ENCODE results near the gene MACROH2A2. TPM values are rescaled to one million over a fixed set of nuclear protein-coding genes. Genes with fewer than 3 reads are reported as not detected.

MACROH2A2 gene
- total and polyA plus RNA-seq, 2 experiments from 2014 or later = 11.6 to 16.2 TPM

DNA sequence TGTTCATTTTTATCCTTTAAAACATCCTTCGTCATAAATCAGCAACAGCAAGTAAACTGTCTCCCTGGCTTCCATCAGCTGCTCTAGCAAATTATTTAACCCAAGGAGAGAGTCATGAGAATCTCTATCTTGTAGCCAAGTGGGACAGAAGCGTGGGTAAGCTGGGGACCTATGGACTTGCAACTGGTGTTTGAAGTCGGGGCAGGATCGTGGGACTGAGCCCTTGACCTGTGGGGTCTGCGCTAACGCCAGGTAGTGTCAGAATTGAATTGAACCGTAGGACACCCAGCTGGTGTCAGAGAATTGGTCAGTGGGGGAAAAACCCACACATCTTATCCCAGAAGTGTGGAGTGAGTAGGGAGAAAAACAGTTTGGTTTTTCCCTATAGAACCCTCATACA is 66.6 kb downstream of the MACROH2A2 start (continued):
- TF ChIP-seq, protein P1, sequence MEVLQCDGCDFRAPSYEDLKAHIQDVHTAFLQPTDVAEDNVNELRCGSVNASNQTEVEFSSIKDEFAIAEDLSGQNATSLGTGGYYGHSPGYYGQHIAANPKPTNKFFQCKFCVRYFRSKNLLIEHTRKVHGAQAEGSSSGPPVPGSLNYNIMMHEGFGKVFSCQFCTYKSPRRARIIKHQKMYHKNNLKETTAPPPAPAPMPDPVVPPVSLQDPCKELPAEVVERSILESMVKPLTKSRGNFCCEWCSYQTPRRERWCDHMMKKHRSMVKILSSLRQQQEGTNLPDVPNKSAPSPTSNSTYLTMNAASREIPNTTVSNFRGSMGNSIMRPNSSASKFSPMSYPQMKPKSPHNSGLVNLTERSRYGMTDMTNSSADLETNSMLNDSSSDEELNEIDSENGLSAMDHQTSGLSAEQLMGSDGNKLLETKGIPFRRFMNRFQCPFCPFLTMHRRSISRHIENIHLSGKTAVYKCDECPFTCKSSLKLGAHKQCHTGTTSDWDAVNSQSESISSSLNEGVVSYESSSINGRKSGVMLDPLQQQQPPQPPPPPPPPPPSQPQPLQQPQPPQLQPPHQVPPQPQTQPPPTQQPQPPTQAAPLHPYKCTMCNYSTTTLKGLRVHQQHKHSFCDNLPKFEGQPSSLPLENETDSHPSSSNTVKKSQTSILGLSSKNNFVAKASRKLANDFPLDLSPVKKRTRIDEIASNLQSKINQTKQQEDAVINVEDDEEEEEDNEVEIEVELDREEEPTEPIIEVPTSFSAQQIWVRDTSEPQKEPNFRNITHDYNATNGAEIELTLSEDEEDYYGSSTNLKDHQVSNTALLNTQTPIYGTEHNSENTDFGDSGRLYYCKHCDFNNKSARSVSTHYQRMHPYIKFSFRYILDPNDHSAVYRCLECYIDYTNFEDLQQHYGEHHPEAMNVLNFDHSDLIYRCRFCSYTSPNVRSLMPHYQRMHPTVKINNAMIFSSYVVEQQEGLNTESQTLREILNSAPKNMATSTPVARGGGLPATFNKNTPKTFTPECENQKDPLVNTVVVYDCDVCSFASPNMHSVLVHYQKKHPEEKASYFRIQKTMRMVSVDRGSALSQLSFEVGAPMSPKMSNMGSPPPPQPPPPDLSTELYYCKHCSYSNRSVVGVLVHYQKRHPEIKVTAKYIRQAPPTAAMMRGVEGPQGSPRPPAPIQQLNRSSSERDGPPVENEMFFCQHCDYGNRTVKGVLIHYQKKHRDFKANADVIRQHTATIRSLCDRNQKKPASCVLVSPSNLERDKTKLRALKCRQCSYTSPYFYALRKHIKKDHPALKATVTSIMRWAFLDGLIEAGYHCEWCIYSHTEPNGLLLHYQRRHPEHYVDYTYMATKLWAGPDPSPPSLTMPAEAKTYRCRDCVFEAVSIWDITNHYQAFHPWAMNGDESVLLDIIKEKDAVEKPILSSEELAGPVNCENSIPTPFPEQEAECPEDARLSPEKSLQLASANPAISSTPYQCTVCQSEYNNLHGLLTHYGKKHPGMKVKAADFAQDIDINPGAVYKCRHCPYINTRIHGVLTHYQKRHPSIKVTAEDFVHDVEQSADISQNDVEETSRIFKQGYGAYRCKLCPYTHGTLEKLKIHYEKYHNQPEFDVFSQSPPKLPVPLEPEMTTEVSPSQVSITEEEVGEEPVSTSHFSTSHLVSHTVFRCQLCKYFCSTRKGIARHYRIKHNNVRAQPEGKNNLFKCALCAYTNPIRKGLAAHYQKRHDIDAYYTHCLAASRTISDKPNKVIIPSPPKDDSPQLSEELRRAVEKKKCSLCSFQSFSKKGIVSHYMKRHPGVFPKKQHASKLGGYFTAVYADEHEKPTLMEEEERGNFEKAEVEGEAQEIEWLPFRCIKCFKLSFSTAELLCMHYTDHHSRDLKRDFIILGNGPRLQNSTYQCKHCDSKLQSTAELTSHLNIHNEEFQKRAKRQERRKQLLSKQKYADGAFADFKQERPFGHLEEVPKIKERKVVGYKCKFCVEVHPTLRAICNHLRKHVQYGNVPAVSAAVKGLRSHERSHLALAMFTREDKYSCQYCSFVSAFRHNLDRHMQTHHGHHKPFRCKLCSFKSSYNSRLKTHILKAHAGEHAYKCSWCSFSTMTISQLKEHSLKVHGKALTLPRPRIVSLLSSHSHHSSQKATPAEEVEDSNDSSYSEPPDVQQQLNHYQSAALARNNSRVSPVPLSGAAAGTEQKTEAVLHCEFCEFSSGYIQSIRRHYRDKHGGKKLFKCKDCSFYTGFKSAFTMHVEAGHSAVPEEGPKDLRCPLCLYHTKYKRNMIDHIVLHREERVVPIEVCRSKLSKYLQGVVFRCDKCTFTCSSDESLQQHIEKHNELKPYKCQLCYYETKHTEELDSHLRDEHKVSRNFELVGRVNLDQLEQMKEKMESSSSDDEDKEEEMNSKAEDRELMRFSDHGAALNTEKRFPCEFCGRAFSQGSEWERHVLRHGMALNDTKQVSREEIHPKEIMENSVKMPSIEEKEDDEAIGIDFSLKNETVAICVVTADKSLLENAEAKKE (CRISPR knock-in tag; IDR thresholded peaks at IDR 0.05) = no peak
- TF ChIP-seq EZH2 (IDR thresholded peaks at IDR 0.05; ENCODE audit: low read depth, unreplicated experiment) (no peak), POLR2AphosphoS5 (IDR thresholded peaks at IDR 0.05; ENCODE audit: low read depth) (no peak), EZH2phosphoT487 (IDR thresholded peaks at IDR 0.05; ENCODE audit: unreplicated experiment) (no peak), ZNF331 (CRISPR knock-in tag; IDR thresholded peaks at IDR 0.05; ENCODE audit: low read depth) (no peak), ZNF114 (CRISPR knock-in tag; IDR thresholded peaks at IDR 0.05) (no peak), STAT1 (IDR thresholded peaks at IDR 0.05; ENCODE audit: unreplicated experiment) (no peak), CREB1 (CRISPR knock-in tag; IDR thresholded peaks at IDR 0.05; ENCODE audit: low read depth) (no peak), JUNB (IDR thresholded peaks at IDR 0.05; ENCODE audit: unreplicated experiment) (no peak), NANOG (IDR thresholded peaks at IDR 0.05; ENCODE audit: borderline replicate concordance) (no peak), REST (IDR thresholded peaks at IDR 0.05; ENCODE audit: unreplicated experiment) (no peak)
- TF ChIP-seq, protein P2, sequence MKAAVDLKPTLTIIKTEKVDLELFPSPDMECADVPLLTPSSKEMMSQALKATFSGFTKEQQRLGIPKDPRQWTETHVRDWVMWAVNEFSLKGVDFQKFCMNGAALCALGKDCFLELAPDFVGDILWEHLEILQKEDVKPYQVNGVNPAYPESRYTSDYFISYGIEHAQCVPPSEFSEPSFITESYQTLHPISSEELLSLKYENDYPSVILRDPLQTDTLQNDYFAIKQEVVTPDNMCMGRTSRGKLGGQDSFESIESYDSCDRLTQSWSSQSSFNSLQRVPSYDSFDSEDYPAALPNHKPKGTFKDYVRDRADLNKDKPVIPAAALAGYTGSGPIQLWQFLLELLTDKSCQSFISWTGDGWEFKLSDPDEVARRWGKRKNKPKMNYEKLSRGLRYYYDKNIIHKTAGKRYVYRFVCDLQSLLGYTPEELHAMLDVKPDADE (IDR thresholded peaks at IDR 0.05) = no peak

Measured in GM23338 (cell line).